HepG2 (cell line): Measurements from ENCODE around the gene TECTB. TPM values are rescaled to one million over a fixed set of nuclear protein-coding genes. Genes with fewer than 3 reads are reported as not detected.
A peak's percentile ranks its signal among the peaks of the same experiment; 100 is the strongest.

ENCODE experiments used
- BORCS8-MEF2B ChIP-seq: sonication (generic); formaldehyde crosslinking; IDR thresholded peaks from 2 replicates; pipeline ENCODE4 v1.8.0; 2022; ENCODE audit warnings: mild to moderate bottlenecking, missing genetic modification reagents
- CEBPG ChIP-seq: IDR thresholded peaks from 2 replicates; pipeline ENCODE4 v1.6.1; 2016
- EHMT2 ChIP-seq: fragments of 200-600 bp; sonication (generic); IDR thresholded peaks from 2 replicates; pipeline ENCODE4 v1.7.0; 2017; ENCODE audit warnings: antibody characterized with exemption, low read depth, low read length, borderline replicate concordance
- FOXP1 ChIP-seq, 2 experiments: fragments of 450-650 bp in 1 of 2; IDR thresholded peaks; 2 replicates each; pipeline ENCODE4 v1.6.1; 2017 to 2018; ENCODE audit warnings: antibody characterized with exemption in 1 of 2
- GPBP1L1 ChIP-seq: sonication (generic); formaldehyde crosslinking; IDR thresholded peaks from 2 replicates; pipeline ENCODE4 v1.5.0; 2020; ENCODE audit warnings: mild to moderate bottlenecking, missing genetic modification reagents
- HMG20A ChIP-seq: IDR thresholded peaks from 2 replicates; pipeline ENCODE4 v1.6.1; 2016; ENCODE audit warnings: borderline replicate concordance
- HNF4A ChIP-seq: sonication (generic); formaldehyde crosslinking; IDR thresholded peaks from 2 replicates; pipeline ENCODE4 v1.4.0; 2020; ENCODE audit warnings: missing genetic modification reagents
- MAF1 ChIP-seq: sonication (generic); formaldehyde crosslinking; IDR thresholded peaks from 2 replicates; pipeline ENCODE4 v1.5.0; 2020; ENCODE audit warnings: missing genetic modification reagents, borderline replicate concordance
- MAFG ChIP-seq: sonication (generic); formaldehyde crosslinking; IDR thresholded peaks from 2 replicates; pipeline ENCODE4 v1.5.1; 2020; ENCODE audit warnings: mild to moderate bottlenecking, missing genetic modification reagents
- MIER3 ChIP-seq: IDR thresholded peaks from 2 replicates; pipeline ENCODE4 v1.6.1; 2016; ENCODE audit warnings: missing compliant biosample characterization, borderline replicate concordance
- MXI1 ChIP-seq: IDR thresholded peaks from 3 replicates; pipeline ENCODE4 v1.6.1; 2012; ENCODE audit warnings: low read depth, low read length, inconsistent platforms, borderline replicate concordance
- PHF20 ChIP-seq: sonication (generic); formaldehyde crosslinking; IDR thresholded peaks from 2 replicates; pipeline ENCODE4 v1.5.0; 2020; ENCODE audit warnings: mild to moderate bottlenecking, missing genetic modification reagents
- POGK ChIP-seq: sonication (generic); formaldehyde crosslinking; conservative IDR thresholded peaks from 2 replicates; pipeline ENCODE4 v1.8.0; 2022; ENCODE audit warnings: mild to moderate bottlenecking, moderate library complexity, missing genetic modification reagents
- RELA ChIP-seq: sonication (generic); formaldehyde crosslinking; IDR thresholded peaks from 2 replicates; pipeline ENCODE4 v1.4.0; 2020; ENCODE audit warnings: missing genetic modification reagents
- SKI ChIP-seq: fragments of 450-650 bp; IDR thresholded peaks from one replicate; pipeline ENCODE4 v1.6.1; 2018; ENCODE audit warnings: mild to moderate bottlenecking; ENCODE audit not compliant: partially characterized antibody
- ZNF260 ChIP-seq: sonication (generic); formaldehyde crosslinking; IDR thresholded peaks from 2 replicates; pipeline ENCODE4 v1.4.0; 2020; ENCODE audit warnings: missing genetic modification reagents, low read depth, mild to moderate bottlenecking, borderline replicate concordance
- ZNF510 ChIP-seq: sonication (generic); formaldehyde crosslinking; IDR thresholded peaks from 2 replicates; pipeline ENCODE4 v1.4.0; 2020; ENCODE audit warnings: low read depth, mild to moderate bottlenecking, missing genetic modification reagents
- ZNF616 ChIP-seq: sonication (generic); formaldehyde crosslinking; IDR thresholded peaks from 2 replicates; pipeline ENCODE4 v1.5.0; 2020; ENCODE audit warnings: low read depth, mild to moderate bottlenecking, missing genetic modification reagents
- ZNF713 ChIP-seq: sonication (generic); formaldehyde crosslinking; IDR thresholded peaks from 2 replicates; pipeline ENCODE4 v1.4.0; 2020; ENCODE audit warnings: mild to moderate bottlenecking, missing genetic modification reagents
- polyA plus RNA-seq, 8 experiments: library from polyadenylated mRNA; depleted of rRNA in 3 of 8; stranded (reverse) in 7 of 8; unstranded in 1 of 8; fragments of >200 nt; fragmentation: Illumina TruSeq in 4 of 8; extraction: Trizol in 4 of 8; gene quantifications; 2 replicates each; pipeline versions ENCODE4 v1.2.1 to v1.2.3, GENCODE V29; 2011 to 2016; ENCODE audit warnings: low read depth in 4 of 8, missing spikeins in 1 of 8, mixed read lengths in 1 of 8; ENCODE audit not compliant: insufficient read depth in 1 of 8
- total RNA-seq, 5 experiments: library from RNA; depleted of rRNA; stranded (reverse); fragments of >200 nt; fragmentation: Illumina TruSeq; extraction: Trizol; gene quantifications; 2 replicates each; pipeline ENCODE4 v1.2.3, GENCODE V29; 2016; ENCODE audit warnings: low read depth in 1 of 5
- TF ChIP-seq, protein P1 (sequence below): sonication (generic); formaldehyde crosslinking; IDR thresholded peaks from 2 replicates; pipeline ENCODE4 v1.4.0; 2020; ENCODE audit warnings: missing genetic modification reagents, borderline replicate concordance
- TF ChIP-seq, protein P2 (sequence below), 2 experiments: fragments of 450-650 bp in 1 of 2; sonication (generic) in 1 of 2; formaldehyde crosslinking; IDR thresholded peaks; 2 replicates each; pipeline versions ENCODE4 v1.5.0 to v1.8.0; 2020 to 2022; ENCODE audit warnings: mild to moderate bottlenecking in 1 of 2, missing genetic modification reagents in 1 of 2
- TF ChIP-seq, protein P3 (sequence below): sonication (generic); formaldehyde crosslinking; IDR thresholded peaks from 2 replicates; pipeline ENCODE4 v1.4.0; 2020; ENCODE audit warnings: missing genetic modification reagents

Gene TECTB
- total and polyA plus RNA-seq, 2 of the 13 experiments (the other 11 are each of a cell fraction or from before 2014, with no cell fraction given) = 0.78 to 1.8 TPM

- TF ChIP-seq ZNF260 (CRISPR knock-in tag) = no peak
- TF ChIP-seq, protein P1, sequence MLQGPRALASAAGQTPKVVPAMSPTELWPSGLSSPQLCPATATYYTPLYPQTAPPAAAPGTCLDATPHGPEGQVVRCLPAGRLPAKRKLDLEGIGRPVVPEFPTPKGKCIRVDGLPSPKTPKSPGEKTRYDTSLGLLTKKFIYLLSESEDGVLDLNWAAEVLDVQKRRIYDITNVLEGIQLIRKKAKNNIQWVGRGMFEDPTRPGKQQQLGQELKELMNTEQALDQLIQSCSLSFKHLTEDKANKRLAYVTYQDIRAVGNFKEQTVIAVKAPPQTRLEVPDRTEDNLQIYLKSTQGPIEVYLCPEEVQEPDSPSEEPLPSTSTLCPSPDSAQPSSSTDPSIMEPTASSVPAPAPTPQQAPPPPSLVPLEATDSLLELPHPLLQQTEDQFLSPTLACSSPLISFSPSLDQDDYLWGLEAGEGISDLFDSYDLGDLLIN (CRISPR knock-in tag) = no peak
- TF ChIP-seq CEBPG (CRISPR knock-in tag) = peak; percentile 86
- TF ChIP-seq HNF4A (CRISPR knock-in tag) = peak; percentile 80
- TF ChIP-seq PHF20 (CRISPR knock-in tag) = no peak
- no peak for TF ChIP-seq MAFG (CRISPR knock-in tag)
- TF ChIP-seq BORCS8-MEF2B = no peak
- 0 out of 2 replicates have a peak, but pooled peaks have one; percentile 31 for TF ChIP-seq MIER3 (CRISPR knock-in tag)
- TF ChIP-seq RELA (CRISPR knock-in tag) = no peak
- TF ChIP-seq ZNF616 = no peak
- no peak for TF ChIP-seq ZNF510 (CRISPR knock-in tag)
- TF ChIP-seq, protein P2, sequence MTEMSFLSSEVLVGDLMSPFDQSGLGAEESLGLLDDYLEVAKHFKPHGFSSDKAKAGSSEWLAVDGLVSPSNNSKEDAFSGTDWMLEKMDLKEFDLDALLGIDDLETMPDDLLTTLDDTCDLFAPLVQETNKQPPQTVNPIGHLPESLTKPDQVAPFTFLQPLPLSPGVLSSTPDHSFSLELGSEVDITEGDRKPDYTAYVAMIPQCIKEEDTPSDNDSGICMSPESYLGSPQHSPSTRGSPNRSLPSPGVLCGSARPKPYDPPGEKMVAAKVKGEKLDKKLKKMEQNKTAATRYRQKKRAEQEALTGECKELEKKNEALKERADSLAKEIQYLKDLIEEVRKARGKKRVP (CRISPR knock-in tag; IDR thresholded peaks at IDR 0.05) = peak in 1 of 2 experiments; percentile 85; a peak in 2 of 4 replicates
- TF ChIP-seq FOXP1 (IDR thresholded peaks at IDR 0.05) = no peak
- peak; percentile 85; the same call in 1 of the 2 replicates for TF ChIP-seq FOXP1 (CRISPR knock-in tag; IDR thresholded peaks at IDR 0.05)
- TF ChIP-seq HMG20A (CRISPR knock-in tag) = peak; percentile 79
- TF ChIP-seq MXI1 = no peak
- TF ChIP-seq, protein P3, sequence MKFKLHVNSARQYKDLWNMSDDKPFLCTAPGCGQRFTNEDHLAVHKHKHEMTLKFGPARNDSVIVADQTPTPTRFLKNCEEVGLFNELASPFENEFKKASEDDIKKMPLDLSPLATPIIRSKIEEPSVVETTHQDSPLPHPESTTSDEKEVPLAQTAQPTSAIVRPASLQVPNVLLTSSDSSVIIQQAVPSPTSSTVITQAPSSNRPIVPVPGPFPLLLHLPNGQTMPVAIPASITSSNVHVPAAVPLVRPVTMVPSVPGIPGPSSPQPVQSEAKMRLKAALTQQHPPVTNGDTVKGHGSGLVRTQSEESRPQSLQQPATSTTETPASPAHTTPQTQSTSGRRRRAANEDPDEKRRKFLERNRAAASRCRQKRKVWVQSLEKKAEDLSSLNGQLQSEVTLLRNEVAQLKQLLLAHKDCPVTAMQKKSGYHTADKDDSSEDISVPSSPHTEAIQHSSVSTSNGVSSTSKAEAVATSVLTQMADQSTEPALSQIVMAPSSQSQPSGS (CRISPR knock-in tag) = peak; percentile 60; the same call in 1 of the 2 replicates
- no peak for TF ChIP-seq EHMT2
- no peak for TF ChIP-seq MAF1 (CRISPR knock-in tag)
- TF ChIP-seq GPBP1L1 = no peak
- no peak for TF ChIP-seq ZNF713
- TF ChIP-seq SKI = peak; percentile 89
- TF ChIP-seq POGK (CRISPR knock-in tag) = 0 out of 2 replicates have a peak, but pooled peaks have one; percentile 34
Observed at GRCh38 chr10:112304267-112304859, 21.2 kb downstream of the TECTB start (continued).
